Measurements from ENCODE around the gene HINT2.

The HINT2 gene

DNA sequence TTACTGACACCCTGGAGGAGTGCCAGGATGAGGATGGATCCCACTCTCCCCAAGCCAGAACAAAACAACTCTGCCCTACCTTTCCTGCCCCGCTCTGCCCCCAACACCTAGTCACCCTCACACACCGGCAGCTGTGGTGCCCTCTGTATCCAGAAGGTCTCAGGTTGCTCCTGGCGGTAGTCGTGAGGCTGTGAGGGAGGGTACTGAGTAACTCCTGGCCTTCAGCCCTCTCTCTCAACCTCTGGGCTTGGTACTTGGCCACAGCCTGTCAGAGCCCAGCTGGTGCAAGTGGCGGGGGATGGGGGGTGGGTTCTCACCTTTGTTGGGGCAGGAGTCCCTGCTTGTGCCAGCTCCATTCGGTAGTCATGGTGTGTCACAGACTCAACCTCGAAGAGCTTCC is 4.7 kb downstream of the HINT2 start:
- DNase-seq: no peak

- no peak for DNase-seq
Measured at GRCh38 chr9:35808433-35808832, 6.4 kb downstream of the HINT2 start.

DNA sequence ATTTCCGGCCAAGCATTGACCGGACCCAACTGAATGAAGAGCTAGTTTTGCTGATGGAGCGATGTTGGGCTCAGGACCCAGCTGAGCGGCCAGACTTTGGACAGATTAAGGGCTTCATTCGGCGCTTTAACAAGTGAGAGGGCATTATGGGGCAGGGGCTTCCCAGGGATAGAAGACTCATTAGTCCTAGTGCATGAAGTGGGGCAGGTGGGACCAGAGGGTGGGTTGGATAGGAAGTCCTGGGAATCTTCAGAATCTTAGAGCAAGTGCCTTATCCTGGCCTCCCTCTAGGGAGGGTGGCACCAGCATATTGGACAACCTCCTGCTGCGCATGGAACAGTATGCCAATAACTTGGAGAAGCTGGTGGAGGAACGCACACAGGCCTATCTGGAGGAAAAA is 8.7 kb downstream of the HINT2 start:
- no peak for DNase-seq

DNA sequence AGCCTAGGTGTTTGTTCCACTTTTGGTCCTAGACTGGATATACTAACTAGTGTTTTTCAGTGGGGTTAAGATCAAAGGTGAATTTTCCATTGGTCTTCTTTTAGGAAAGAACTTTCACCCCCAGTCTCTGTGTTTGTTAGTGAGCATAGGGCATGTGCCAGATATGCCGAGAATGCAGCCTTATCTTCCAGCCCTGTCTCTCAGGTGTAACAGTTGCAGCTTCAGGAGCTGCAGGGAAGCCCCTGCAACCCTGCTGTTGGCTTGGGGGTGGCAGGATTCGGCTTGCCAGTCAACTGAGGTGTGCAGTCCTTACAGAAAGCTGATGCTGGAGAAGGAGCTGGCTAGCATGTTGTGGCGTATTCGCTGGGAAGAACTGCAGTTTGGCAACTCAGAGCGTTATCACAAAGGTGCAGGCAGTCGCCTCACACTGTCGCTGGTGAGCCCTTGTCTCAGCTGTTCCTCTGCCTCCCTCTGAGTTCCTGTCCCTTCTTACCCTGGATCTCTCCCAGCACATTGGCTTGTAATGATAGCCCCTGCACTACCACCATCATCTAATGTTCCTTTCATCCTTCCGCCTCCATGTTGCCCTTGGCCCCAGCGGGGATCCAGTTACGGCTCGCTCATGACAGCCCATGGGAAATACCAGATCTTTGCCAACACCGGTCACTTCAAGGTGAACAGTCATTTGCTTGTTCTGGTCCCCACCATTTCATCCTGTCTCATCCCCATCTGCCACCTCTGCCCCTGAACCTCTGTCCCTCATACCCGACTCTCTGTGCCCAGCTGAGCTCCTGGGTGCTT is 13.3 kb downstream of the HINT2 start:
- DNase-seq: no peak

- DNase-seq: no peak
Measured at GRCh38 chr9:35800530-35800929, 14.3 kb downstream of the HINT2 start.

DNA sequence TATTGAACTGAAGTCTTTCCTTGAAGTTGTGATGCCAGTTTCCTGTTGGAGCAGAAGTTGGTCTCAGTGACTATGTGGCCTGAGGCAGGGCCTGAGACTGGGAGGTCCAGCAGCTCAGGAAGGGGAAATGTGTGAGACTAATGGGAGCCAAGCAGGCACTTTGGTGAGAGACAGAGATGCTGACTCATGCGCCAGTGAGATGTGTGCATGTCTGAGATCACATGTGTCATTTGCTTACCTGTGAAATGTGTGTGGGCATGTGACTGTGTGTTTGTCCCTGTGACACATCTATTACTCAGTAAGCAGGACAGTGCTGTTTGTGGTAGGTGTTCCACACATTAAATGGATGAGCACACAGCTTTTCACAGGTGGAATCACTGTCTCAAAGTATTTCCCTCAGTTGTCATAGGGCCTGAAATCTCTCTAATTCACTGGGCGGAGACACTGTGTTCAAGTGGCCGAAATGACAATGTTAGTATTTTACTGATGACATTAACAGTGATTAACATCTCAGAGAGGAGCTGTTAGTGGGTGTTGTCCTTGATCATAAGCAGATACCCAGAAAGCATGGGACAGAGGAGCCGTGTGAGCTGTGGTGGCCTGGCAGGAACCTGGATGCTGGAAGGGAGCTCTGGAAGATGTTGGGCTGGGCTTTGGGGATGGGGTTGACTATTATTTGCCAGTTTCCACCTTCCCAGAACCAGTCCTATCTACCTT is 16.0 kb downstream of the HINT2 start:
- no peak for DNase-seq

GRCh38 chr9:35797311-35798109 is 17.3 kb downstream of the HINT2 start:
- DNase-seq: no peak

GRCh38 chr9:35795695-35796094 is 19.1 kb downstream of the HINT2 start:
- DNase-seq: no peak

GRCh38 chr9:35793461-35793860 is 21.4 kb downstream of the HINT2 start:
- no peak for DNase-seq

DNA sequence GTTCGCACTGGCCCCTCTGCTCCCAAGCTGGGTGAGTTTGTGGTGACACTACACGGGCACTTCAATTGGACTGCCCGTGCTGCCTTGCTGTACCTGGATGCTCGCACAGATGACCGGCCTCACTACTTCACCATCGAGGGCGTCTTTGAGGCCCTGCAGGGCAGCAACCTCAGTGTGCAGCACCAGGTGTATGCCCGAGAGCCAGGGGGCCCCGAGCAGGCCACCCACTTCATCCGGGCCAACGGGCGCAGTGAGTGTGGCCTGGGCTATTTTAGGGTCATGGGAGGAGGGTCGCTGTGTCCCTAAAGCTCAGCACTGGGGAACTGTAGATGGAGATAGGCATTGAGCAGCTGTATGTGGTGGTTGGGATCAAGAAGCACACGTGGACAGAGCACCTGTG is 22.0 kb downstream of the HINT2 start:
- no peak for DNase-seq

DNA sequence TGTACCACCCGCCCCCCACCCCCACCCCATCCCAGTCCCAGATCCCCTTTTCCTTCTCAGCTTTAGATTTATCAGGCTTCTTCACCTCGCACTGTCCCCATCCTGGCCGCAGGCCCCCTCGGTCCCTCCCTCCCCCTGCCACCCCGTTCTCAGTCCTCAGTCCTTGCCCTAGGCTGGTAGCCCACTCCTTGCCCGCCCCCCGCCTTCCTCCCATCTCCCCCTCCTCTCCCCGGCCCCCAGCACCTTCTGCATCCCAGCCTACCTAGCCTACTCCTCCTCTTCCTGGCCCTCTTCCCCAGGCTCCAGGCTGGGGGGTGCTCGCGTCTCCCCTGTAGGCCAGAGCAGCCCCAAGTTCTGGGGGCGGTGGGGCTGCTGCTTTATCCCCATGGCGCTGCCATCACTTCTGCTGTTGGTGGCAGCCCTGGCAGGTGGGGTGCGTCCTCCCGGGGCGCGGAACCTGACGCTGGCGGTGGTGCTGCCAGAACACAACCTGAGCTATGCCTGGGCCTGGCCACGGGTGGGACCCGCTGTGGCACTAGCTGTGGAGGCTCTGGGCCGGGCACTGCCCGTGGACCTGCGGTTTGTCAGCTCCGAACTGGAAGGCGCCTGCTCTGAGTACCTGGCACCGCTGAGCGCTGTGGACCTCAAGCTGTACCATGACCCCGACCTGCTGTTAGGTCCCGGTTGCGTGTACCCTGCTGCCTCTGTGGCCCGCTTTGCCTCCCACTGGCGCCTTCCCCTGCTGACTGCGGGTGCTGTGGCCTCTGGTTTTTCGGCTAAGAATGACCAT is 22.6 kb downstream of the HINT2 start:
- no peak for DNase-seq

DNA sequence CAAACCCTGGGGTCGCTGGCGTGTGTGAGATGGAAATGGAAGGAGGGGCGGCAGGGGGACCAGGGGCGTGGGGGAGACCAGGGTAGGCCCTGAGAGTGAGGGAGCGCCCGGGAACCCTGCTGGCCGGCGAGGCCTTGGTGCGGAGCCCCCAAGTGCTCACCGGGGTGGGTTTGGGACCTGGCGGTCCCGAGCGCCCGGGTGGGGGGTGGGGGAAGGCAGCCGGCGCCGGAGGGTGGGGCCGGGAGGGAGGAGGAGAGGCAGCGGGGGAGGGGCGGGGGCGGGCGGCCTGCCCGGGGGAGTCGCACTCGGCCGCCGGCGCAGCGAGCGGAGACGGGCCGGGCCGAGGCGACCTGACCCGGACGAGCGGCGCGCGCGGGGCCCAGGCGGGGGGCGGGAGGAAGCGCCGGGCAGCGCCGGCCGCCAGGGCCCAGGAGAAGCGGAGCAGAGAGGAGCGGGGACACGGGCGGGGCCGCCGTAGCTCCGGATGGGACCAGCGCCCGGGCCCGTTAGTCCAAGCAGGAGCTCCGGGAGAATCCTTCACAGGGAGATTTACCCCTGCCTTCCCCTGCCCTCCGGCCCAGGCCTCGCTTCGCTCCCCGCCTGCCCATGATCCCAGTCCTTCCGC is 23.4 kb downstream of the HINT2 start, which contains the start of gene NPR2:
TSS of gene NPR2 (plus strand) at position 295 of the 625 bp plus-strand sequence. CDS start 818 bp downstream, outside the sequence.
- DNase-seq: no peak

DNA sequence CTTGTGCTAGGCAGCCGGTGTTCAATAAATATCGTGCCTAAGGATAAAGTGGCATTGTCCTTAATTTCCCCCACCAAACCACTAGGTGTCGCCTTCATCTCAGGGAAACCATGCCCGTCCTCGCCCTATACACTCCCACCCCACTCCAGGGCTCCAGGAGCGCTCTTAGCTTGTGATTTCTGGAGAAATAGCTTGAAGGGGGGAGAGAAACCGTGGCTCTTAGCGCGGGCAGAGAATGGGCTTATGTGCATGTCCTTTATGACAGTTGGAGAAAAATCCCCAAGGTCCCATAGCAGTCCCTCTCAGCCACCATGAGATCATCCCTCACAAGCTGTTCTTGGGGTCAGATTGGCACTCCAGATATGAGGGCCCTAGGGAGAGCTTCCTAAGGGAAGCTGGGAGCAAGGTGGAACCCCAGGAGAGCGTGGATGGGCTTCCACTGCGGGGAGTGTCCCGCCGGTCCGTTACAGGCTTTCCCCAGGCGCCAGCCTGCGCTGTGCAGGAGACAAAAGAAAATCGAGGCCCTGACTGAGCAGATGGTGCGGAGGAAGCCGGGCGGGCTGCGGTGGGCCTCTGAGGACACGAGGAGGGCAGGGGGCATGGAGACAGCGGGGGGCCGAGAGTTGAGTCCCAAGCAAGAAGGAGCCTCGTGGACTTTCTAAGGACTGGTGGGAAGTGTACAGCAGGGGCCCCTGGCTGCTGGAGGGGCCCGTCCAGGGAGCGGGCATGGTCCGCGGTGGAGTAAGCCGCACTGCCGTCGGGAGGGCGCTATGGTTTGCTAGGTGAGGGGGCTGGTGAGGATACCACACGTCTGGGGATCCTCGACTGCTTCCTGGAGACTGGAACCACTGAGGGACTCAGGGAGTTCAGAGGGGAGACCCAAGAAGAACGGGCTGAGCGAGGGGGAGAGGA is 24.2 kb downstream of the HINT2 start:
- DNase-seq: peak; percentile 35

DNA sequence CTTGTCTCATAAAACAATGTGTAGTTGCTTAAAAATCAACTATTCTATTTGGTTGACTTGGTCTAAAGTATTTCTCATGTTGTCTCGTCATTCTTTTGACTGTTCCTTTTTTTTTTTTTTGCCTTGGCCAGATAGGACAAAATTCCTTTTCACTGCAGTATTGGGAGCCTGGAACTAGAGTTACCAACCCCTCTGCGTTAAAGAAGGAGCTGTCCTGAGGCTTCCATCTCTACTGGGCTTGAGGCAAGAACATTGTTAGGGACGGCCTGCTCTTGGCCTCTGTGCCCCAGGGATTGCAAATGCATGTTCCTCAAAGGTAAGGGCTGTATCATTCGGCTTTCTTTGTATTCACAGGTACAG is 24.8 kb downstream of the HINT2 start:
- no peak for DNase-seq

DNA sequence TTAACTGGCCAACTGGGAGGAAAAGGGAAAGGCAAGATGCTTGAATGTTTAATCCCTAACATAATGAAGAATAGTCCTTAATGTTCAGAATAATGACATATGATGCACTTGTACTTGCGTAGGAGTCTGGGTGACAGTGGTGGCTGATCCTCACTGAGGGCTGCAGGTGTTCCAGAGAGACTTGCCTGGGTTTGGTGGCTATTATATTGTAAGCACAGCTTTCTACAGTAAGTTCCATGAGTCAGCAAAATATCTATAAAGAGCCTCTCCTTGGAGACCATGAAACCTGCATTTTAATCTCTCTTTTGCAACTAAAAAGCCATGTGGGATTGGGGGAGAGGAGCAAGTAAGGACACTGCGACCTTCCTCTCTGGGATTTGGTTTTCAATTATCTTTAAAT is 25.3 kb downstream of the HINT2 start:
- no peak for DNase-seq

DNA sequence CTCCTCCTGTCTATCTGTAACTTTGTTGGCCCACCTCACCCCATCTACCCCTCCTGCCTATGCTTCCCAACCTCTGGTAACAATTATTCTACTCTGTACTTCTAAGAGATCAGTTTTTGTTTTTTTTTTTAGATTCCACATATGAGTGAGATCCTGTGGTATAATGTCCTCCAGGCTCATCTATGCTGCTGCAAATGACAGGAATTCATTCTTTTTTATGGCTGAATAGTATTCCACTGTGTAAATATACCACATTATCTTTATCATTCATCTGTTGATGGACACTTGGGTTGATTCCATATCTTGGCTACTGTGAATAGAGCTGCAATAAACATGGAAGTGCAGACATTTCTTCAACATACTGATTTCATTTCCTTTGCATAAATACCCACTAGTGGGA is 31.4 kb downstream of the HINT2 start:
- no peak for DNase-seq

- no peak for DNase-seq
Measured at GRCh38 chr9:35781066-35781465, 33.8 kb downstream of the HINT2 start.

DNA sequence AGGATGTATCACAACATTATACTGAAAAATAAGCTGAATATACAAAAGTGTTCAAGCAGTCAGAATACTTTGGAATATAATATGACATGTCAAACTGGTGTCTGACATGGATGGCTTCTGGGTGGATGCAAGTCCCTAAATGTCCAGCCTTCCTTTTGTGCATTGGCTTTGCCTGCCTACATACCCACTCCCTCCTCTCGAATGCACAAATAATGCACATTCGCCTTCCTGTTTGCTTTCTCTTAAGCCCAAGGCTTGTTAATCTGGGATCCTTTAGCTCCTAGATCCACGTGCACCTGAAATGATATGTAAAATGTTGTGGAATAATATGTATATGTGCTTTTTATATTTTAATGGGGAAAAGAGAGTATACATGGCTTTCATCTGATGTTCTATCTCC is 36.3 kb downstream of the HINT2 start:
- DNase-seq: no peak

DNA sequence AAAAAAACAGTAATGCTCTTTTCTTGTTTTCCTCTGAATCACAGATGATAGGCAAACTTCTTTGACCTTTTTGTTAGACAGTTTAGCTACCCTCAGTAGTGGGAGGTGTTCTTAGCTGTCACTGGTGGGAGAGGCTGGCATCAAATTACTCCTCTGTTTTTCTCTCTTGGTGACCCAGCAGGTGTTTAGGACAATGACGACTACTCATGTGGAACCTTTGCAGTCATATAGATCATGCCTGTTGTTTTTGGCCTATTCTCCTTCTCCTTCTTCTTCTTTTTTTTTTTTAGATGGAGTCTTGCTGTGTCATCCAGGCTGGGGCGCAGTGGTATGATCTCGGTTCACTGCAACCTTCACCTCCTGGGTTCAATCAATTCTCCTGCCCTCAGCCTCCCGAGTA is 38.8 kb downstream of the HINT2 start:
- DNase-seq: peak; percentile 62

GRCh38 chr9:35774907-35775635 is 39.8 kb downstream of the HINT2 start:
- no peak for DNase-seq

DNA sequence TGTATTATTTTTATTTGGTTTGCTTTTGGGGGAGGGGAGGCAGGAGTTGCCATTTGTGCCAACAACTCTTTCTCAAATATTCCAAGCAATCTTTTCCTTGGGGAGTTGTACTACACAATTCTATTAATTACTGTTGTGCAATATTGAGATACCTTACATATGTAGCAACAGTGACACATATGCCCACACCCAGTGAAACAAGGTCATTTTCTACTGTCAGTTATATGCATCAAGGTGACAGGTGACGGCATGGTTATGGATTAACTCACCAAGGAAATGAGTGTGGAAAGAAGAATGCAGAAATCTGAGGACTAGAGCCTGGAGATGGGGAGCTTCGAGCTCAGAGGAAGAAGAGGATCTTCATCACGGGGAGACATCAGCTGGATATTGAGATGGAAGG is 42.9 kb downstream of the HINT2 start:
- DNase-seq: no peak

All from NCI-H1436 treated with DMSO at 0.1 percent for 48 hours (cell line).